GM19324 (cell line): Measurements from ENCODE around the gene TMEM59L.

Experiments used
- ATAC-seq: cut with Tn5 transposase; IDR thresholded peaks from one replicate; pipeline ENCODE4 v1.9.1; 2021; ENCODE audit warnings: mild to moderate bottlenecking, moderate library complexity; ENCODE audit not compliant: unreplicated experiment, low FRiP score

TMEM59L gene

GRCh38 chr19:18608102-18608804, 4.4 kb upstream of the TMEM59L start:
- ATAC-seq, result no peak

DNA sequence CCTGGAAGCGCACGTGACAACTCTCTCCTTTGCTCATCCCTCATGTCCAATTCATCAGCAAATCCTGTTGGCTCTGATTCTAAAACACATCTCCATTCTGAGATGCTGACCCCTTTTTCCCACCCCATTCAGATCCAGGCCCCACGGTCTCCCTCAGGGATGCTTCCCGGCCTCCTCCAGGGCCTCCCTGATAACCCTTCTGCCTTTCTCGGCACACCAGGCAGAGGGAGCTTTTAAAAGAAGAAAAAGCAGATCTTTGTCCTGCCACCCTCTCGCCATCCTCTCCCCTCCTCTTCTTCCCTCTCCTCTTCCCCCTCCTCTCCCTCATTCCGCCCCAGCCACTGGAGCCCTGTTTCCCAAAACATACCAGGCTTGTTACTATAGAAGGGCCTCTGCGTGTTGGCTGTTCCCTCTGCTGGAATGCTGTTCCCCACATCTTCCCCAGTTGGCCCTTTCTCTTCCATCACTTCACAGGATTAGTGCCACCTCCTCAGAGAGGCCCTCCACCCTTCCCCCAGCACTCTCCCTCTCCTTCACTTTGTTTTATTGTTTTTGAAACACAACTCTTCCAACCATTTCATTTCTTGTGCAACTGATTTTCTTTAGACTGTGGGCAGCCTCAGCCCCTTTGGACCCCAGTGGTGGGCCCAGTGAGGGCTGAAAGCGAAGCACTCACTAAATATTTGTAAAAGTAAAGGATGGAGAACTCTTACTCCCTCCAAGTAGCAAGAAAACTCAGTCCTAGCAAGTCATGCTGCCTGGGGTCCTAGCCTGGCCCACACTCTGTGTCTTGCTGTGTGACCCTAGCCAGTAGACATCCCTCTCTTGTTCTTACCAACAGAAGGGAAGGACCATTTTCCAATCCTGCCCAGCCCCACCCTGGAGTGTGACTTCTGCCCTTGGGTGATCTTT, 3.6 kb upstream of the TMEM59L start:
- no peak for ATAC-seq

DNA sequence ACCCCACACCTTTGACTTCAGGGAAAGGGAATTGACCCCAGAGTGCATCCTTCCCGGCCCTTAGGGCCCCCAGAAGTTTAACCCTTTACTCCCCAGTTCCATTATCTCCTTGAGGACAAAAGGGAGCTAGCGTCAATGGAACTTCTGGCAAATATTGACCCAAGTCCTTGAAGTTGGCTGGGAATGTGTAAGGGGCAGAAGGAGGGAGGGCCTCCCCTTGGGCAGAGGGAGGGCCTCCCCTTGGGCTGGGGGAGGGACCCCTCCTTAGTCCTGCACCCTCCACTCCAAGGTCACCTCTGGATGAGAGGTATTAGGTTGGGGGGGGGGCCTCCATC, 3.0 kb upstream of the TMEM59L start:
- no peak for ATAC-seq

- no peak for ATAC-seq
Observed at GRCh38 chr19:18610245-18610555, 2.5 kb upstream of the TMEM59L start.

DNA sequence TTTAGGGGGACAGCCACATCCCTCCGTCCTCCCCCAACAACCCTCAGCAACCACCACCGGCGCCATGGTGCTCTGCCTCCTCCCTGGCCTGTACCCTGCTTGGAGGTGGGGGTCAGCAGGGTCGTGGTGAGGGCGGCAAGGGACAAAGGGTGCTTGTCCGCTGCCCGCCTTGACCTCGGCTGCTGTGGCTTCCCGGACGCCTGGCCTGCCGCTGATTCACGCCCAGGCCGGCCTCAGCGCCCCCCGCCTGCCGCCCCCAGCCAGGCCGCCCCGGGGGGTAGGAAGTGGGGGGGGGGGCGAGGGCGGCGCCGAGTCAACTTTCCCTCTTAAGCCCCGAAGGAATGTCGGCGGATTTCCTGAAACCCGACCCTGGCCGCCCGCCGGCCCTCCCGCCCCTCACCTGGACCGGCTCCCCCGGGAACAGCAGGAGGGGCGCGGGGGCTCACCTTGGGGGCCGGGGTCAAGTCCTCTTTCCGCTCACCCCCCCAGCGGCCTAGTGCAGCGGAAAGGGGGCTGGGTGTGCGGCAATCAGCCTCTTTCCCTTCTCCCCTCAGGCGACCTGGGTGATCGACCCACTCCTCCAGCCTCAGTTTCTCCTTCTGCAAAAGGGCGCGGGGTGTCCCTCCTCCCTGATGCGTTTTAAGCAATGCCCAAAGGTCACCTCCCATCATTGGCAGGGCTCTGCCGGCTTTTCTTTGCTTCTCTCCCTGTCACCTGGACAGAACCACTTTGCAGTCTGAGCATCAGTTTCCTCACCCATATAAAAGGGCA, 1.9 kb upstream of the TMEM59L start:
- no peak for ATAC-seq

DNA sequence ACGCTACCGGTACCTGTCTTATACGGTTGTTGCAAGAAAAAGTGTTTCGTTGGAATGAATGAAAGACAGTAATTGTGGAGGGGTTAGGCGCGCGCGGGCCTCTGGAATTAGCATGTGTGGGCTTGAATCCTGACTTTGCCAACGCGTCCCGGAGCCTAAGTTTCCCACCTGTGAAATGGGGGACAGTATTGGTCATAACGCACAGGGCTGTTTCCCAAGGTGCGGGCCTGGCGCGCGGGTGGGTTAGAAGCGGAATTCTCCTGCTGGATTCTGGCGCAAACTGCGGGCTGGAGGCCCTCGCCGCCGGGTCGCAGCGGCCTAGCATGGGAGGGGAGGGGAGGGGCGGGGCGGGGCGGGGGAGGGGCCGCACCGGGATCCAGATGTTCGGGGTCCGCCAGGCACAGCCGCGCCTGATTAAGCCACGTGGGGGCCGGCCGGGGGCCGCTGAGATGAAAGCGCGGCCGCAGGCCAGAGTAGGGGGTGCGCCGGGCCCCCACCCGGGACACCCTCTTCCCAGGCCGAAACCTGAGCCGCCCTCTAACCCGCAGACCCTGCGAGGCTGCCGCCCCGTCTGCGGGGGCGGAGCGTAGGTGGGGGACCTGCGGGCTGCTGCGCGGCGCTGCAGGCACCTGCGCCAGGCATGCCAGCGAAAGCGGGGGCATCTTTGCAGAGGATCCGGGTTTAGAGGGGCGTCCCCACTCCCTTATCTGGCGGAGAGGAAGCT, 1.2 kb upstream of the TMEM59L start:
- no peak for ATAC-seq

- ATAC-seq, result no peak
Observed at GRCh38 chr19:18612051-18612771, 459 bp upstream of the TMEM59L start.

GRCh38 chr19:18613589-18614234, 1.0 kb downstream of the TMEM59L start:
- ATAC-seq, result no peak

- no peak for ATAC-seq
Observed at GRCh38 chr19:18616023-18616422, 3.4 kb downstream of the TMEM59L start.

GRCh38 chr19:18617562-18617961, 4.9 kb downstream of the TMEM59L start:
- ATAC-seq, result no peak

GRCh38 chr19:18618236-18618635, 5.6 kb downstream of the TMEM59L start:
- ATAC-seq, result no peak

DNA sequence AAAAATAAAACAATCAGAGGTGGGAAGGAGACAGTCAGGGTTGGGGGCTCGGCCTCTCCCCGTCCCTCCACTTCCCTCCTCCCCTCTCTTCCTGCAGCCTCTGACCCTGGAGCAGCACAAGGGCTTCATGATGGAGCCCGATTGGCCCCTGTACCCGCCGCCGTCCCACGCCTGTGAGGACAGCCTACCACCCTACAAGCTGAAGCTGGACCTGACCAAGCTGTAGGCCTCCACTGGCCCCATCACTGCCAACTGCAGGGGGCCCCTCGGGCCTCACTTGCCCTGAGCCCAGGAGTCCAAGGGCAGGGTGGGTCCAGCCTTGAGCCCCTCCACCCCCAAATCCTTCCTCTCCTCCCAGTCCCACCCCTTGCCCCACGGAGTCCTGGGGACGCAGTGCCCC, 7.6 kb downstream of the TMEM59L start:
- ATAC-seq, result no peak

DNA sequence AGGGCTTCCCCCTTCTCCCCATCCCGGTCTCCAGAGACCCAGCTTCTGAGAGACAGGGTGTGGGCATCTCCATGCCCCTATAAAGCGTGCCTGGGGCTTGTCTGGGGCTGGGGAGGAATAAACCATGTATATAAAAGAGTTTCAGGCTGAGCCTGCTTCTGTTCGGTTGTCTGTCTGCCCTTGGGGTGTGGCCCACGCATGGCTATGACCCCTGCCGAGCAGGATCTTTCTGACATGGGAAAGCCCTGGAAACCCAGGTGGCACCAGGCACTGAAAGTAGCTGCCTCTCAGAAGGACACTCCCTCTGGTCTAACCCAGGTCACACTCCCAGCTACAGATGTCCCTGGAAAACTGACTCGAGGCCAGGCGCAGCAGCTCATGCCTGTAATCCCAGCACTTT, 8.2 kb downstream of the TMEM59L start:
- no peak for ATAC-seq

DNA sequence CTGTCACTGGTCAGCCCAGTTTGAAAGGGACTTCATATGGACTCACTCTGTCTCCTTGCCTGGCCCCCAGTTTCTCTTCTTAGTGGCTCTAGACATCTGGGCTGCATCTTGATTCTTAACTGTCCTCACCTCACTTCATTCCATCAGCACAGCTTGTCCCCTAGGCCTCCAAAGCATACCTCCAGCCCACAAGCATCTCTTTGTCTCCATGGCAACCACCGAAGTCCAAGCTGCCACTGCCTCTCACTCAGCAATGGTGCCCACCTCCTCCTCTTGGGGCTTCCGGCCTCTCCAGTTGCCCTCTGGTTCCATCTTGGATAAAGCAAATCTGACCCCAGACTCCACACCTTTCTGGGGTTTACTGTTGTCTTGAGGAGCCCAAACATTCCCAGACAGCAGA, 14.2 kb downstream of the TMEM59L start:
- no peak for ATAC-seq

GRCh38 chr19:18629166-18630088, 16.8 kb downstream of the TMEM59L start:
- no peak for ATAC-seq

GRCh38 chr19:18633321-18633720, 20.7 kb downstream of the TMEM59L start:
- no peak for ATAC-seq

DNA sequence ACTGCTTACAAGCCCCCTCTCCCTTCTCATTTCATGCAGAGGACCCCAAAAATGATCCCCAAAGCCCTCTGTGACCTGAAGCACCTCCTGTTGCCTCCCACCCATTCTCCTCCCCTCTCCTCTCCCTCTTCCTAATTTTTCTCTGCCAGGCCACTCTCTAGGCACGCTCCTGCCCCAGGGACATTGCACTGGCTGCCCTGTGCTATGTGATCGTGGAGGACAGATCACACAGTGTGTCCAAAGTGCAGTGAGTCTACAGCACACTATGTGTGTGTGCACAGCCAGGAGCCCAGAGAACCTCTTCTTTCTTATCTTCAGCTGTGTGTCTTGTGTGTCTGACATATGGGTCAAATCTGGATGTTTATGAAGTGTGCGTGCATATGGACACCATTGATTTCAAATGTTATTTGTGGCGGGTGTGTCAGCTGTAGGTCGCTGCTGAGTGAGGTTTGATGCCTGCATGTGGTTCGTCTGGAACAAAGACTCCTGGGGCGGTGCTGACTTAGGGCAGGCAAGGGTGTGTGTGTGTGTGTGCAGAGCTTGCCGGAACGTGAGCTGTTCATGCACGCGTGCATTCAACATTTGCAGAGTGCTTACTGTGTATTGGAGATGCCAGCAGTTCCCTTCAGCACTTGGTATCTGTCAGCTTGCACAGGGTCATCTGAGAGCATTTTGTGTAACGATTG, 22.1 kb downstream of the TMEM59L start:
- no peak for ATAC-seq

- ATAC-seq, result no peak
Observed at GRCh38 chr19:18635831-18636182, 23.1 kb downstream of the TMEM59L start.
